Measurements from ENCODE around the gene RARB.

DNA sequence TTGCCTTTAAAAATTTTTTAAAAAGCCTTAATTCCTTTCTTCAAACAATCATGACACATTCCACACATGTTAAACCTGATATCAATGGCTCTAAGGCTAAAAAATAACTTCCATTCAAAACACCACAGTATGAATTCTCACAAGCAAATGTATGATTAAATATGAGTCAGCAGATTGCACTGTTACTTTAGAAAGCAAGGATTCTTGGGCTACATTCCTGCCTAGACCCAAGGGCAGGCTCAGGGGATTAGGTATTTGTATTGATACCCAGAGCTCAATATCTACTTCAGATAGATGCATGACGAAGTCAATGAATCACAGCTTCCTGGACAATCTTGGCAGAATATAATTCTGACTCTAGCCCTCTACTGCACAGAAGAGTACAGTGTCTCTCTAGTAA is 65.7 kb downstream of the RARB start:
- TF ChIP-seq, protein P1, sequence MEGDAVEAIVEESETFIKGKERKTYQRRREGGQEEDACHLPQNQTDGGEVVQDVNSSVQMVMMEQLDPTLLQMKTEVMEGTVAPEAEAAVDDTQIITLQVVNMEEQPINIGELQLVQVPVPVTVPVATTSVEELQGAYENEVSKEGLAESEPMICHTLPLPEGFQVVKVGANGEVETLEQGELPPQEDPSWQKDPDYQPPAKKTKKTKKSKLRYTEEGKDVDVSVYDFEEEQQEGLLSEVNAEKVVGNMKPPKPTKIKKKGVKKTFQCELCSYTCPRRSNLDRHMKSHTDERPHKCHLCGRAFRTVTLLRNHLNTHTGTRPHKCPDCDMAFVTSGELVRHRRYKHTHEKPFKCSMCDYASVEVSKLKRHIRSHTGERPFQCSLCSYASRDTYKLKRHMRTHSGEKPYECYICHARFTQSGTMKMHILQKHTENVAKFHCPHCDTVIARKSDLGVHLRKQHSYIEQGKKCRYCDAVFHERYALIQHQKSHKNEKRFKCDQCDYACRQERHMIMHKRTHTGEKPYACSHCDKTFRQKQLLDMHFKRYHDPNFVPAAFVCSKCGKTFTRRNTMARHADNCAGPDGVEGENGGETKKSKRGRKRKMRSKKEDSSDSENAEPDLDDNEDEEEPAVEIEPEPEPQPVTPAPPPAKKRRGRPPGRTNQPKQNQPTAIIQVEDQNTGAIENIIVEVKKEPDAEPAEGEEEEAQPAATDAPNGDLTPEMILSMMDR (IDR thresholded peaks at IDR 0.05): no peak
- no peak for TF ChIP-seq ZFX (IDR thresholded peaks at IDR 0.05; ENCODE audit: borderline replicate concordance)

All from 22Rv1 (cell line).